H1 (cell line): ENCODE data around the gene PDGFD. TPM values are rescaled to one million over a fixed set of nuclear protein-coding genes. Genes with fewer than 3 reads are reported as not detected.

Source experiments
- GABPA ChIP-seq: IDR thresholded peaks from 2 replicates; pipeline ENCODE4 v1.6.1; 2011; ENCODE audit warnings: mild to moderate bottlenecking, low read length, moderate library complexity, borderline replicate concordance; ENCODE audit not compliant: insufficient read depth
- JUND ChIP-seq: IDR thresholded peaks from 2 replicates; pipeline ENCODE4 v1.6.1; 2011; ENCODE audit warnings: mild to moderate bottlenecking, improper control_type of control experiment, low read length
- KDM1A ChIP-seq: fragments of 200-600, 300-600 bp; sonication (generic); IDR thresholded peaks from 2 replicates; pipeline ENCODE4 v1.7.1; 2016; ENCODE audit warnings: mild to moderate bottlenecking, low read length, borderline replicate concordance
- SIRT6 ChIP-seq: IDR thresholded peaks from one replicate; pipeline ENCODE4 v1.7.1; 2012; ENCODE audit warnings: low read length, inconsistent platforms
- SIX5 ChIP-seq: IDR thresholded peaks from 2 replicates; pipeline ENCODE4 v1.6.1; 2011; ENCODE audit warnings: mild to moderate bottlenecking, low read depth, low read length
- SP1 ChIP-seq: IDR thresholded peaks from 2 replicates; pipeline ENCODE4 v1.6.1; 2011; ENCODE audit warnings: low read depth, low read length
- SP4 ChIP-seq: IDR thresholded peaks from 2 replicates; pipeline ENCODE4 v1.6.1; 2012; ENCODE audit warnings: low read length, inconsistent platforms
- SRF ChIP-seq: IDR thresholded peaks from 2 replicates; pipeline ENCODE4 v1.6.1; 2011; ENCODE audit warnings: mild to moderate bottlenecking, low read depth, low read length, moderate library complexity
- TAF7 ChIP-seq: optimal IDR thresholded peaks from 2 replicates; pipeline ENCODE3; 2011; ENCODE audit warnings: low read depth, mild to moderate bottlenecking, inconsistent platforms, low read length, moderate library complexity, borderline replicate concordance
- polyA plus RNA-seq, 7 experiments: library from polyadenylated mRNA; depleted of rRNA in 3 of 7; stranded (reverse) in 5 of 7; unstranded in 2 of 7; fragments of >200 nt in 5 of 7; fragments of 200-250 nt in 2 of 7; gene quantifications; 1 replicate in 5 of 7; 2 replicates in 1 of 7; 4 replicates in 1 of 7; pipeline versions ENCODE4 v1.2.1 to v1.2.3, GENCODE V29; 2011 to 2013; ENCODE audit warnings: missing spikeins in 2 of 7, mixed read lengths in 2 of 7
- total RNA-seq: library from RNA; stranded (reverse); fragmentation: NEBNext Ultra II Directional; extraction: Animal tissue kit (Norgen Biotek cat#: 25700); gene quantifications from 2 replicates; pipeline ENCODE4 v1.2.1, GENCODE V29; 2021
- TF ChIP-seq, protein P1 (sequence below): fragments of 300-600 bp; sonication (generic); IDR thresholded peaks from 2 replicates; pipeline ENCODE4 v1.7.1; 2012; ENCODE audit warnings: low read length, moderate library complexity, mild to moderate bottlenecking, inconsistent platforms; ENCODE audit not compliant: insufficient replicate concordance

The PDGFD gene
- total and polyA plus RNA-seq, 2 of the 8 experiments (the other 6 are each of a cell fraction or from before 2014, with no cell fraction given), result 1.1 to 3.9 TPM

DNA sequence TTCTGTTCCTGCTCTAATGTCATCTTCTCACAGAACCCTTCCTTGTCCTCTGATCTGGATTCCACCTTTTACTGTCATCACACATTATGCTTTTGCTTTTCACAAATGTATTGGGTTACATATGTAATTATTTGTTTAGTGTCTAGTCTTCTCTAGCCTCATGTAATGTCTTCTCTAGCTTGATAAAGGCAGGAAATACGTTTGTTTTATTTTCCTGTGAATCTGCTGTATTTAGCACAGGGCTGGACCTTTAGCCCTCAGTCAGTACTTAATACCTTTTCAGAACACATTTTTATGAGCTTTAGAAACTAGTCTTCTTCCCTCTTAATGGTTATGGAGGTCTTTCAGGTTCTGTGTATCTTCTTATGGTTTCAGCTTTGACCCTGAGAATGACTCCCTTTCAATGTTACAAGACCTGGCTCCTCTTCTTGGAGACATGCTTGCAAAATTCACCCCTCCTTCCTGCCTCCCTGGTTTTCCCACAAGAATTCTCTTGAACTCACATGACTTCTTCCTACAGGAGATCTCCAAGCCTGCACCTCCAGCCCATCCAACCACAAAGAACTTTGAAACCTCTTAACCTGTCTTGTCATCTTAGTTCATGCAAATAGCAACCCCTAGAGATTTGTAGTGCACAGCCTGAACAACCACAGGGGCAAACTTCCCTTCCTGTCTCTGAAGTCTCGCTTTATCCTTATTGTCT lies 260.2 kb downstream of the PDGFD start (continued):
- TF ChIP-seq, protein P1, sequence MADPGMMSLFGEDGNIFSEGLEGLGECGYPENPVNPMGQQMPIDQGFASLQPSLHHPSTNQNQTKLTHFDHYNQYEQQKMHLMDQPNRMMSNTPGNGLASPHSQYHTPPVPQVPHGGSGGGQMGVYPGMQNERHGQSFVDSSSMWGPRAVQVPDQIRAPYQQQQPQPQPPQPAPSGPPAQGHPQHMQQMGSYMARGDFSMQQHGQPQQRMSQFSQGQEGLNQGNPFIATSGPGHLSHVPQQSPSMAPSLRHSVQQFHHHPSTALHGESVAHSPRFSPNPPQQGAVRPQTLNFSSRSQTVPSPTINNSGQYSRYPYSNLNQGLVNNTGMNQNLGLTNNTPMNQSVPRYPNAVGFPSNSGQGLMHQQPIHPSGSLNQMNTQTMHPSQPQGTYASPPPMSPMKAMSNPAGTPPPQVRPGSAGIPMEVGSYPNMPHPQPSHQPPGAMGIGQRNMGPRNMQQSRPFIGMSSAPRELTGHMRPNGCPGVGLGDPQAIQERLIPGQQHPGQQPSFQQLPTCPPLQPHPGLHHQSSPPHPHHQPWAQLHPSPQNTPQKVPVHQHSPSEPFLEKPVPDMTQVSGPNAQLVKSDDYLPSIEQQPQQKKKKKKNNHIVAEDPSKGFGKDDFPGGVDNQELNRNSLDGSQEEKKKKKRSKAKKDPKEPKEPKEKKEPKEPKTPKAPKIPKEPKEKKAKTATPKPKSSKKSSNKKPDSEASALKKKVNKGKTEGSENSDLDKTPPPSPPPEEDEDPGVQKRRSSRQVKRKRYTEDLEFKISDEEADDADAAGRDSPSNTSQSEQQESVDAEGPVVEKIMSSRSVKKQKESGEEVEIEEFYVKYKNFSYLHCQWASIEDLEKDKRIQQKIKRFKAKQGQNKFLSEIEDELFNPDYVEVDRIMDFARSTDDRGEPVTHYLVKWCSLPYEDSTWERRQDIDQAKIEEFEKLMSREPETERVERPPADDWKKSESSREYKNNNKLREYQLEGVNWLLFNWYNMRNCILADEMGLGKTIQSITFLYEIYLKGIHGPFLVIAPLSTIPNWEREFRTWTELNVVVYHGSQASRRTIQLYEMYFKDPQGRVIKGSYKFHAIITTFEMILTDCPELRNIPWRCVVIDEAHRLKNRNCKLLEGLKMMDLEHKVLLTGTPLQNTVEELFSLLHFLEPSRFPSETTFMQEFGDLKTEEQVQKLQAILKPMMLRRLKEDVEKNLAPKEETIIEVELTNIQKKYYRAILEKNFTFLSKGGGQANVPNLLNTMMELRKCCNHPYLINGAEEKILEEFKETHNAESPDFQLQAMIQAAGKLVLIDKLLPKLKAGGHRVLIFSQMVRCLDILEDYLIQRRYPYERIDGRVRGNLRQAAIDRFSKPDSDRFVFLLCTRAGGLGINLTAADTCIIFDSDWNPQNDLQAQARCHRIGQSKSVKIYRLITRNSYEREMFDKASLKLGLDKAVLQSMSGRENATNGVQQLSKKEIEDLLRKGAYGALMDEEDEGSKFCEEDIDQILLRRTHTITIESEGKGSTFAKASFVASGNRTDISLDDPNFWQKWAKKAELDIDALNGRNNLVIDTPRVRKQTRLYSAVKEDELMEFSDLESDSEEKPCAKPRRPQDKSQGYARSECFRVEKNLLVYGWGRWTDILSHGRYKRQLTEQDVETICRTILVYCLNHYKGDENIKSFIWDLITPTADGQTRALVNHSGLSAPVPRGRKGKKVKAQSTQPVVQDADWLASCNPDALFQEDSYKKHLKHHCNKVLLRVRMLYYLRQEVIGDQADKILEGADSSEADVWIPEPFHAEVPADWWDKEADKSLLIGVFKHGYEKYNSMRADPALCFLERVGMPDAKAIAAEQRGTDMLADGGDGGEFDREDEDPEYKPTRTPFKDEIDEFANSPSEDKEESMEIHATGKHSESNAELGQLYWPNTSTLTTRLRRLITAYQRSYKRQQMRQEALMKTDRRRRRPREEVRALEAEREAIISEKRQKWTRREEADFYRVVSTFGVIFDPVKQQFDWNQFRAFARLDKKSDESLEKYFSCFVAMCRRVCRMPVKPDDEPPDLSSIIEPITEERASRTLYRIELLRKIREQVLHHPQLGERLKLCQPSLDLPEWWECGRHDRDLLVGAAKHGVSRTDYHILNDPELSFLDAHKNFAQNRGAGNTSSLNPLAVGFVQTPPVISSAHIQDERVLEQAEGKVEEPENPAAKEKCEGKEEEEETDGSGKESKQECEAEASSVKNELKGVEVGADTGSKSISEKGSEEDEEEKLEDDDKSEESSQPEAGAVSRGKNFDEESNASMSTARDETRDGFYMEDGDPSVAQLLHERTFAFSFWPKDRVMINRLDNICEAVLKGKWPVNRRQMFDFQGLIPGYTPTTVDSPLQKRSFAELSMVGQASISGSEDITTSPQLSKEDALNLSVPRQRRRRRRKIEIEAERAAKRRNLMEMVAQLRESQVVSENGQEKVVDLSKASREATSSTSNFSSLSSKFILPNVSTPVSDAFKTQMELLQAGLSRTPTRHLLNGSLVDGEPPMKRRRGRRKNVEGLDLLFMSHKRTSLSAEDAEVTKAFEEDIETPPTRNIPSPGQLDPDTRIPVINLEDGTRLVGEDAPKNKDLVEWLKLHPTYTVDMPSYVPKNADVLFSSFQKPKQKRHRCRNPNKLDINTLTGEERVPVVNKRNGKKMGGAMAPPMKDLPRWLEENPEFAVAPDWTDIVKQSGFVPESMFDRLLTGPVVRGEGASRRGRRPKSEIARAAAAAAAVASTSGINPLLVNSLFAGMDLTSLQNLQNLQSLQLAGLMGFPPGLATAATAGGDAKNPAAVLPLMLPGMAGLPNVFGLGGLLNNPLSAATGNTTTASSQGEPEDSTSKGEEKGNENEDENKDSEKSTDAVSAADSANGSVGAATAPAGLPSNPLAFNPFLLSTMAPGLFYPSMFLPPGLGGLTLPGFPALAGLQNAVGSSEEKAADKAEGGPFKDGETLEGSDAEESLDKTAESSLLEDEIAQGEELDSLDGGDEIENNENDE, result no peak
- TF ChIP-seq JUND (no peak), SP1 (no peak), KDM1A (no peak), SIRT6 (no peak), SRF (no peak), GABPA (no peak), SP4 (no peak), TAF7 (no peak), SIX5 (no peak)
